Neural cell (in vitro differentiated cells): ENCODE data around the gene MEGF6.

Experiments
- EP300 ChIP-seq: fragments of 450-650 bp; conservative IDR thresholded peaks from 2 replicates; pipeline ENCODE4 v1.6.1; 2014; ENCODE audit warnings: antibody characterized with exemption, mild to moderate bottlenecking, moderate library complexity; ENCODE audit not compliant: poor library complexity, severe bottlenecking
- EZH2 ChIP-seq: fragments of 200-600, 300-800 bp; shearing (Covaris generic), sonication (generic); IDR thresholded peaks from 2 replicates; pipeline ENCODE4 v1.6.1; 2014; ENCODE audit warnings: antibody characterized with exemption, low read length, borderline replicate concordance, mild to moderate bottlenecking; ENCODE audit not compliant: insufficient read depth, poor library complexity, severe bottlenecking
- MXI1 ChIP-seq: fragments of 450-650 bp; conservative IDR thresholded peaks from 2 replicates; pipeline ENCODE4 v1.6.1; 2014; ENCODE audit warnings: antibody characterized with exemption, mild to moderate bottlenecking; ENCODE audit not compliant: poor library complexity, severe bottlenecking
- POLR2AphosphoS5 ChIP-seq: IDR thresholded peaks from 2 replicates; pipeline ENCODE4 v1.6.1; 2012
- RAD21 ChIP-seq: fragments of 450-650 bp; conservative IDR thresholded peaks from 2 replicates; pipeline ENCODE4 v1.6.1; 2014; ENCODE audit warnings: antibody characterized with exemption, mild to moderate bottlenecking, moderate library complexity
- SMC3 ChIP-seq: fragments of 450-650 bp; conservative IDR thresholded peaks from 2 replicates; pipeline ENCODE4 v1.6.1; 2014; ENCODE audit warnings: antibody characterized with exemption, mild to moderate bottlenecking, moderate library complexity; ENCODE audit not compliant: poor library complexity
- TF ChIP-seq, protein P1 (sequence below): fragments of 450-650 bp; IDR thresholded peaks from 2 replicates; pipeline ENCODE4 v1.5.1; 2014; ENCODE audit warnings: antibody characterized with exemption, mild to moderate bottlenecking, moderate library complexity; ENCODE audit not compliant: poor library complexity, severe bottlenecking

DNA sequence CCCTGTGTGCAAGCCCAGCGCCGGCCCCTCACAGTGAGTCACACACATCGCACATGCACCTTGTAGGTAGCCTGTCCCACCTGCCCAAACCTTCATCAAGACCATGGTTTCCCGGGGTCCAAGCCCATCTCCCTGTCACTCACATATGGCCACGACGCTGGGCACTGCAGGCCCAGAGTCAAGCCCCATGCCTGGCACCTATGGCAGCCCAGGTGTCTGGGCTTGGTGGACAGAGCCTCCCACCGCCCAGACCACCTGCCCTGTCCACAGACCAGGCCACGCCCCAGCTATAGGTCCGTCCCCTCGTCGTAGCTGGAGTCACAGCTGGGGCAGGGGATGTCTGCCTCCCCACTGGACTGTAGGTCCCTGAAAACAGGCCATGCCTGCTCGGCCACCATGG, 48.2 kb downstream of the MEGF6 start:
- TF ChIP-seq EP300 (no peak), MXI1 (no peak), POLR2AphosphoS5 (no peak), SMC3 (no peak), RAD21 (no peak), EZH2 (no peak)
- TF ChIP-seq, protein P1, sequence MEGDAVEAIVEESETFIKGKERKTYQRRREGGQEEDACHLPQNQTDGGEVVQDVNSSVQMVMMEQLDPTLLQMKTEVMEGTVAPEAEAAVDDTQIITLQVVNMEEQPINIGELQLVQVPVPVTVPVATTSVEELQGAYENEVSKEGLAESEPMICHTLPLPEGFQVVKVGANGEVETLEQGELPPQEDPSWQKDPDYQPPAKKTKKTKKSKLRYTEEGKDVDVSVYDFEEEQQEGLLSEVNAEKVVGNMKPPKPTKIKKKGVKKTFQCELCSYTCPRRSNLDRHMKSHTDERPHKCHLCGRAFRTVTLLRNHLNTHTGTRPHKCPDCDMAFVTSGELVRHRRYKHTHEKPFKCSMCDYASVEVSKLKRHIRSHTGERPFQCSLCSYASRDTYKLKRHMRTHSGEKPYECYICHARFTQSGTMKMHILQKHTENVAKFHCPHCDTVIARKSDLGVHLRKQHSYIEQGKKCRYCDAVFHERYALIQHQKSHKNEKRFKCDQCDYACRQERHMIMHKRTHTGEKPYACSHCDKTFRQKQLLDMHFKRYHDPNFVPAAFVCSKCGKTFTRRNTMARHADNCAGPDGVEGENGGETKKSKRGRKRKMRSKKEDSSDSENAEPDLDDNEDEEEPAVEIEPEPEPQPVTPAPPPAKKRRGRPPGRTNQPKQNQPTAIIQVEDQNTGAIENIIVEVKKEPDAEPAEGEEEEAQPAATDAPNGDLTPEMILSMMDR = no peak
